Measurements from ENCODE around the gene U2AF2.

Gene U2AF2

GRCh38 chr19:55633861-55634260, 21.0 kb upstream of the U2AF2 start:
- DNase-seq (ENCODE audit: low spot score in 2 of 2), result no peak
- Mint-ChIP-seq H3K4me1 (peaks cover 54% of the 10 kb centered on the region), H3K4me3 (peak overlapping the region; percentile 100), H3K9me3 (no peaks in the 10 kb centered on the region), H3K27ac (no peak overlapping the region), H3K36me3 (peaks cover 35% of the 10 kb centered on the region)
- no peak for ATAC-seq

GRCh38 chr19:55635334-55635717, 19.5 kb upstream of the U2AF2 start:
- DNase-seq (ENCODE audit: low spot score in 2 of 2) (no peak), ATAC-seq (peak; percentile 62)
- H3K27ac Mint-ChIP-seq, result peak overlapping the region; percentile 100
- peaks cover 66% of the 10 kb centered on the region for H3K4me1 Mint-ChIP-seq
- no peaks in the 10 kb centered on the region for H3K9me3 Mint-ChIP-seq
- H3K4me3 Mint-ChIP-seq, result peak overlapping the region; percentile 100
- H3K36me3 Mint-ChIP-seq, result peaks cover 41% of the 10 kb centered on the region

- Mint-ChIP-seq H3K27ac (peak overlapping the region; percentile 100), H3K4me3 (peak overlapping the region; percentile 100), H3K36me3 (peaks cover 45% of the 10 kb centered on the region), H3K4me1 (peaks cover 69% of the 10 kb centered on the region), H3K9me3 (no peaks in the 10 kb centered on the region)
- DNase-seq (ENCODE audit: low spot score in 2 of 2) (no peak), ATAC-seq (no peak)
Measured at GRCh38 chr19:55635856-55636440, 18.9 kb upstream of the U2AF2 start.

GRCh38 chr19:55636723-55637122, 18.1 kb upstream of the U2AF2 start:
- H3K4me3 Mint-ChIP-seq, result peak overlapping the region; percentile 100
- no peaks in the 10 kb centered on the region for H3K9me3 Mint-ChIP-seq
- H3K4me1 Mint-ChIP-seq, result peaks cover 70% of the 10 kb centered on the region
- peak overlapping the region; percentile 100 for H3K27ac Mint-ChIP-seq
- DNase-seq (ENCODE audit: low spot score in 2 of 2) (no peak), ATAC-seq (no peak)
- peaks cover 53% of the 10 kb centered on the region for H3K36me3 Mint-ChIP-seq

GRCh38 chr19:55637534-55637933, 17.3 kb upstream of the U2AF2 start:
- Mint-ChIP-seq H3K27ac (peak overlapping the region; percentile 100), H3K36me3 (peaks cover 60% of the 10 kb centered on the region), H3K9me3 (no peaks in the 10 kb centered on the region), H3K4me1 (peaks cover 70% of the 10 kb centered on the region), H3K4me3 (peak overlapping the region; percentile 100)
- ATAC-seq (no peak), DNase-seq (ENCODE audit: low spot score in 2 of 2) (no peak)

GRCh38 chr19:55638864-55639359, 15.9 kb upstream of the U2AF2 start:
- no peaks in the 10 kb centered on the region for H3K9me3 Mint-ChIP-seq
- ATAC-seq, result no peak
- H3K4me3 Mint-ChIP-seq, result peak overlapping the region; percentile 92
- peaks cover 72% of the 10 kb centered on the region for H3K36me3 Mint-ChIP-seq
- peak in 1 of 2 donors; percentile 80 for DNase-seq (ENCODE audit: low spot score in 2 of 2)
- no peak overlapping the region for H3K27ac Mint-ChIP-seq
- H3K4me1 Mint-ChIP-seq, result peaks cover 79% of the 10 kb centered on the region

- ATAC-seq, result peak; percentile 44
- peaks cover 80% of the 10 kb centered on the region for H3K4me1 Mint-ChIP-seq
- H3K27ac Mint-ChIP-seq, result peak overlapping the region; percentile 98
- H3K4me3 Mint-ChIP-seq, result peak overlapping the region; percentile 92
- DNase-seq (ENCODE audit: low spot score in 2 of 2), result peak; percentile 46 to 74
- H3K36me3 Mint-ChIP-seq, result peaks cover 77% of the 10 kb centered on the region
- H3K9me3 Mint-ChIP-seq, result no peaks in the 10 kb centered on the region
Measured at GRCh38 chr19:55640043-55640576, 14.7 kb upstream of the U2AF2 start.

GRCh38 chr19:55640577-55641425, 14.0 kb upstream of the U2AF2 start, which contains the start of gene ZNF580:
ZNF580 (plus strand) TSS chr19:55641002; CDS start chr19:55642509, 1,507 bp downstream.
- peak; percentile 53 for ATAC-seq

GRCh38 chr19:55641426-55642152, 13.2 kb upstream of the U2AF2 start:
- H3K4me1 Mint-ChIP-seq, result peaks cover 65% of the 10 kb centered on the region
- H3K4me3 Mint-ChIP-seq, result peak overlapping the region; percentile 92
- ATAC-seq, result no peak
- peak in 1 of 2 donors; percentile 78 for DNase-seq (ENCODE audit: low spot score in 2 of 2)
- H3K36me3 Mint-ChIP-seq, result peaks cover 77% of the 10 kb centered on the region
- no peaks in the 10 kb centered on the region for H3K9me3 Mint-ChIP-seq
- peak overlapping the region; percentile 98 for H3K27ac Mint-ChIP-seq

More at GRCh38 chr19:55640577-55641425, 14.0 kb upstream of the U2AF2 start, which contains the start of gene ZNF580:
- no peaks in the 10 kb centered on the region for H3K9me3 Mint-ChIP-seq
- peaks cover 77% of the 10 kb centered on the region for H3K36me3 Mint-ChIP-seq
- peak within 1 kb of the TSS; percentile 92 for H3K4me3 Mint-ChIP-seq
- DNase-seq (ENCODE audit: low spot score in 2 of 2), result peak; percentile 61 to 86
- H3K27ac Mint-ChIP-seq, result peak within 1 kb of the TSS; percentile 98
- peaks cover 73% of the 10 kb centered on the region for H3K4me1 Mint-ChIP-seq

GRCh38 chr19:55642153-55643002, 12.5 kb upstream of the U2AF2 start:
- H3K4me3 Mint-ChIP-seq, result peak overlapping the region; percentile 92
- peaks cover 84% of the 10 kb centered on the region for H3K36me3 Mint-ChIP-seq
- peaks cover 63% of the 10 kb centered on the region for H3K4me1 Mint-ChIP-seq
- no peaks in the 10 kb centered on the region for H3K9me3 Mint-ChIP-seq
- ATAC-seq, result peak; percentile 29
- H3K27ac Mint-ChIP-seq, result peak overlapping the region; percentile 98
- no peak for DNase-seq (ENCODE audit: low spot score in 2 of 2)

GRCh38 chr19:55643003-55643886, 11.6 kb upstream of the U2AF2 start, which contains the start of gene ZNF581:
ZNF581 (plus strand) TSS chr19:55643649; CDS start chr19:55644572, 923 bp downstream.
- Mint-ChIP-seq H3K36me3 (peaks cover 78% of the 10 kb centered on the region), H3K27ac (peak within 1 kb of the TSS; percentile 98), H3K4me1 (peaks cover 59% of the 10 kb centered on the region), H3K9me3 (no peaks in the 10 kb centered on the region), H3K4me3 (peak within 1 kb of the TSS; percentile 92)
- peak; percentile 74 for ATAC-seq
- peak; percentile 73 to 92 for DNase-seq (ENCODE audit: low spot score in 2 of 2)

GRCh38 chr19:55643887-55644176, 11.0 kb upstream of the U2AF2 start:
- no peaks in the 10 kb centered on the region for H3K9me3 Mint-ChIP-seq
- peak overlapping the region; percentile 92 for H3K4me3 Mint-ChIP-seq
- no peak for DNase-seq (ENCODE audit: low spot score in 2 of 2)
- no peak for ATAC-seq
- peaks cover 78% of the 10 kb centered on the region for H3K36me3 Mint-ChIP-seq
- H3K27ac Mint-ChIP-seq, result peak overlapping the region; percentile 98
- H3K4me1 Mint-ChIP-seq, result peaks cover 59% of the 10 kb centered on the region

- H3K4me1 Mint-ChIP-seq, result peaks cover 58% of the 10 kb centered on the region
- H3K27ac Mint-ChIP-seq, result peak overlapping the region; percentile 98
- H3K9me3 Mint-ChIP-seq, result no peaks in the 10 kb centered on the region
- peak overlapping the region; percentile 92 for H3K4me3 Mint-ChIP-seq
- peaks cover 75% of the 10 kb centered on the region for H3K36me3 Mint-ChIP-seq
- ATAC-seq (no peak), DNase-seq (ENCODE audit: low spot score in 2 of 2) (no peak)
Measured at GRCh38 chr19:55644191-55644833, 10.5 kb upstream of the U2AF2 start.
